Activated CD8-positive, alpha-beta memory T cell treated with anti-CD3 and anti-CD28 coated beads, Interleukin-2, amount 50 U/mL, for 48 hours (primary cell): ENCODE measurements around the gene C1orf56.

Experiments
- DNase-seq: peaks from one replicate; pipeline ENCODE4 v3.0.0-alpha.2; 2020

Gene C1orf56

GRCh38 chr1:151026460-151026859, 21.1 kb upstream of the C1orf56 start:
- no peak for DNase-seq

- DNase-seq: no peak
These were observed 15.4 kb upstream of the C1orf56 start for GRCh38 chr1:151032164-151032563.

GRCh38 chr1:151035167-151035566, 12.4 kb upstream of the C1orf56 start:
- DNase-seq: no peak

- no peak for DNase-seq
These were observed 11.2 kb upstream of the C1orf56 start, which contains the start of gene BNIPL for GRCh38 chr1:151036356-151036755. Gene BNIPL (plus strand): TSS chr1:151036586. CDS start chr1:151036726, 140 bp downstream.

GRCh38 chr1:151037032-151037431, 10.5 kb upstream of the C1orf56 start:
- no peak for DNase-seq

GRCh38 chr1:151039521-151039920, 8.0 kb upstream of the C1orf56 start:
- no peak for DNase-seq

- DNase-seq: no peak
These were observed 4.4 kb upstream of the C1orf56 start for GRCh38 chr1:151043163-151043562.

- DNase-seq: peak; percentile 82
These were observed 534 bp downstream of the C1orf56 start for GRCh38 chr1:151047925-151048644.

GRCh38 chr1:151048645-151049032, 1.1 kb downstream of the C1orf56 start:
- DNase-seq: no peak

GRCh38 chr1:151049458-151049857, 1.9 kb downstream of the C1orf56 start:
- DNase-seq: no peak

GRCh38 chr1:151050051-151050688, 2.6 kb downstream of the C1orf56 start:
- DNase-seq: no peak

- DNase-seq: no peak
These were observed 3.9 kb downstream of the C1orf56 start for GRCh38 chr1:151051356-151052009.

GRCh38 chr1:151054971-151055547, 7.5 kb downstream of the C1orf56 start:
- DNase-seq: no peak

- no peak for DNase-seq
These were observed 8.0 kb downstream of the C1orf56 start for GRCh38 chr1:151055581-151055980.

GRCh38 chr1:151056149-151056548, 8.6 kb downstream of the C1orf56 start:
- no peak for DNase-seq

- DNase-seq: peak; percentile 61
These were observed 11.1 kb downstream of the C1orf56 start for GRCh38 chr1:151058692-151059091.

GRCh38 chr1:151059109-151060006, 11.8 kb downstream of the C1orf56 start, which contains the start of gene CDC42SE1:
Gene CDC42SE1 (minus strand): TSS chr1:151059622. CDS start chr1:151055730, 3,892 bp downstream.
- DNase-seq: peak; percentile 91

GRCh38 chr1:151060007-151060656, 12.6 kb downstream of the C1orf56 start, which contains the start of gene MLLT11:
Gene MLLT11 (plus strand): TSS chr1:151060397. CDS start chr1:151067225, 6,828 bp downstream.
- peak; percentile 63 for DNase-seq

- DNase-seq: no peak
These were observed 13.3 kb downstream of the C1orf56 start for GRCh38 chr1:151060657-151061421.

GRCh38 chr1:151061704-151062103, 14.2 kb downstream of the C1orf56 start:
- no peak for DNase-seq
